Measurements from ENCODE around the gene ASB1.

Gene ASB1

DNA sequence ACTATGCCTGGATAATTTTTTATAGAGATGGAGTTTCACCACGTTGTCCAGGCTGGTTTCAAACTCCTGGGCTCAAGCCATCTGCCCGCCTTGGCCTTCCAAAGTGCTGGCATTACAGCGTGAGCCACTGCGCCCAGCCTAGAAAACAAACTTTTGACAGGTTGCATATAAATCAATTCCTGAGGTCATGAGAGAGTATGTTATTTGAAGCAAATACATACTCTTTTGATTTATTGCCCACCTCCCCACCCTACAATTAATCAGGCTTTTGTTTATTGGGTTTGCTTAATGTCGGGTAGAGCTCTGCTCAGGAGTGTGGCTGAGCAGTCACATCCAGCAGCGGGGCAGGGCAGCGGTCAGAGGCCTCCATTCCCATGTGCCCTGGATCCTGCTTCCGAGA is 37.9 kb upstream of the ASB1 start:
- H3K27me3 ChIP-seq (replicated peaks; ENCODE audit: control insufficient read depth, insufficient read depth, low read length) = no peaks in the 10 kb centered on the region
- TF ChIP-seq, protein P1, sequence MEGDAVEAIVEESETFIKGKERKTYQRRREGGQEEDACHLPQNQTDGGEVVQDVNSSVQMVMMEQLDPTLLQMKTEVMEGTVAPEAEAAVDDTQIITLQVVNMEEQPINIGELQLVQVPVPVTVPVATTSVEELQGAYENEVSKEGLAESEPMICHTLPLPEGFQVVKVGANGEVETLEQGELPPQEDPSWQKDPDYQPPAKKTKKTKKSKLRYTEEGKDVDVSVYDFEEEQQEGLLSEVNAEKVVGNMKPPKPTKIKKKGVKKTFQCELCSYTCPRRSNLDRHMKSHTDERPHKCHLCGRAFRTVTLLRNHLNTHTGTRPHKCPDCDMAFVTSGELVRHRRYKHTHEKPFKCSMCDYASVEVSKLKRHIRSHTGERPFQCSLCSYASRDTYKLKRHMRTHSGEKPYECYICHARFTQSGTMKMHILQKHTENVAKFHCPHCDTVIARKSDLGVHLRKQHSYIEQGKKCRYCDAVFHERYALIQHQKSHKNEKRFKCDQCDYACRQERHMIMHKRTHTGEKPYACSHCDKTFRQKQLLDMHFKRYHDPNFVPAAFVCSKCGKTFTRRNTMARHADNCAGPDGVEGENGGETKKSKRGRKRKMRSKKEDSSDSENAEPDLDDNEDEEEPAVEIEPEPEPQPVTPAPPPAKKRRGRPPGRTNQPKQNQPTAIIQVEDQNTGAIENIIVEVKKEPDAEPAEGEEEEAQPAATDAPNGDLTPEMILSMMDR (IDR thresholded peaks at IDR 0.05; ENCODE audit: insufficient read depth, low read length, poor library complexity, severe bottlenecking) = no peak
- no peaks in the 10 kb centered on the region for H3K36me3 ChIP-seq (ENCODE audit: control insufficient read depth, insufficient read depth, low read length)
- no peak overlapping the region for H3K4me3 ChIP-seq (replicated peaks; ENCODE audit: low read depth, low read length)
- no peak for DNase-seq (ENCODE audit: extremely low read depth, insufficient read length)

DNA sequence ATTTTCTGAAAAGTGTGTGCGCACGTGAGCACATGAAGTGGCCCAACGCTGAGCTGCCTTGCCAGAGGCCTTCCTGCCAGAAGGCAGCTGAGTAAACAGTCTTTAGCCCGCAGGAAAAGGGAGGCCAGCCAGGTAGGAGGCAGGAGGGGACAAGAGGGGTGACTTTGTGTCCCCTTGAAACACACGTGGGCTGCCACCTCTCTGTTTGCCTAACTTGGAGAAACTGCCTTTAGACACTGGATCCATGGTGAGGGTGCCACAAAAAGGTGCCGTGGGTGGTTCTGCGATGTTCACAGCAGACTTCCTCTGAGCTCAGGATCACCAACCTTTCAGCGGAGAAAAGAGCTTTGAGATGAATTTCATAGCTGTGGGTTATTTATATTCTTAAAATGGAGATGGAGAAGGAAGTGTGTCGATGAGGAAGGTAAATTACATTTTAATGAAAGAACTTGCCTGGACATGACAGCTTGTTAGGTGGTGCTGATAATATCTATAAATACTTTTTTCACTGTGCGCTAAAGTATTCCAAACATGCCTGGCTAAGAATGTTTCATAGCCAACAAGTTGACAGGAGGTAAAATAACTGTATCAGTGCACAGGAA is 36.6 kb upstream of the ASB1 start:
- no peak for DNase-seq (ENCODE audit: extremely low read depth, insufficient read length)
- no peaks in the 10 kb centered on the region for H3K36me3 ChIP-seq (ENCODE audit: control insufficient read depth, insufficient read depth, low read length)

DNA sequence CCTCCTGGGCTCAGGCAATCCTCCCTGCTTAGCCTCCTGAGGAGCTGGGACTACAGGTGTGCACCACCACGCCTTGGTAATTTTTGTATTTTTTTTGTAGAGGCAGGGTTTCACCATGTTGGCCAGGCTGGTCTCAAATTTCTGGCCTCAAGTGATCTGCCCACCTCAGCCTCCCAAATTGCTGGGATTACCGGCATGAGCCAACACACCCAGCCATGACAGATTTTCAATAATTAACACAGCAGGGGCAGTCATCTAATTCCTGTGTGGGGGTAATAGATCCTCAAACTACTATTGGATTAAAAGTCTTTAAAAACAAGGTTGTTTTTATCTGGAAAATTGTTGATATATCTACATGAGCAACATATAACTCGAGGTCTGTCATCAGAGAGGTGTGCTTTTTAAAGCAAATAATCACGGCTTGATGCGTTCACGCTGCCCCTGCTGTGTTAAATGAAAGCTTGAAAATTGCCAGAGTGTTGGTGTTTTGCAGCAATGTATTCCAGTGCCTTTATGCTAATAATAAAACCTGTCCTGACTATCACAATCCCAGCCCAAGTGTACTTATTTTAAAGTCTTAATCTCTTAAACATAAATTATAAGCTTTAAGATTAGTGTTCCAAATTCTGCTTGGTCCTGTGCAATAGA is 35.6 kb upstream of the ASB1 start:
- no peak overlapping the region for H3K4me3 ChIP-seq (replicated peaks; ENCODE audit: low read depth, low read length)
- no peaks in the 10 kb centered on the region for H3K27me3 ChIP-seq (replicated peaks; ENCODE audit: control insufficient read depth, insufficient read depth, low read length)
- H3K36me3 ChIP-seq (ENCODE audit: control insufficient read depth, insufficient read depth, low read length) = no peaks in the 10 kb centered on the region
- TF ChIP-seq, protein P1 (IDR thresholded peaks at IDR 0.05; ENCODE audit: insufficient read depth, low read length, poor library complexity, severe bottlenecking) = no peak
- DNase-seq (ENCODE audit: extremely low read depth, insufficient read length) = no peak

More for the DNA sequence above, 36.6 kb upstream of the ASB1 start:
- Histone ChIP-seq H3K27me3 (replicated peaks; ENCODE audit: control insufficient read depth, insufficient read depth, low read length) (no peaks in the 10 kb centered on the region), H3K4me3 (replicated peaks; ENCODE audit: low read depth, low read length) (no peak overlapping the region)
- TF ChIP-seq, protein P1 (IDR thresholded peaks at IDR 0.05; ENCODE audit: insufficient read depth, low read length, poor library complexity, severe bottlenecking) = no peak

DNA sequence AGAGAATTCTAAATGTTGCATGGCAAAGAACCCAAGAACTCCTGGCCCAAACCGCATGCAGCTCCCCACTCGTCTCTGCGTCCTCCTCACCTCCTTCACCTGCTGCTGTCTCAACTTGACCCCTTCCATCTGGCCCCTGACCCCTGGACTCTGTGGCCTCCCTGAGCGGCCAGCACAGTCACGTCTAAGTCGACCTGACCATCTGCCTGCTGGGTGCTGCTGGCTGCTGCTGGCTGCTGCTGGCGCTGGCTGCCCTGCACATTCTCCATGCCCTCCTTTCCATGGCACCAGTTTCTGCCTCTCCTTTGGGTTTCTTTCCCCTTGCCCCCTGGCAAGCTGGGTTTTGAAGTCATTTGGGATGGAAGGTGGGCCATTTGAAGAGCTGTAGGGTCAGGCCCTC is 30.1 kb upstream of the ASB1 start:
- no peak overlapping the region for H3K4me3 ChIP-seq (replicated peaks; ENCODE audit: low read depth, low read length)
- H3K27me3 ChIP-seq (replicated peaks; ENCODE audit: control insufficient read depth, insufficient read depth, low read length) = no peaks in the 10 kb centered on the region
- DNase-seq (ENCODE audit: extremely low read depth, insufficient read length) = no peak
- no peaks in the 10 kb centered on the region; the same call in 1 of the 2 replicates for H3K36me3 ChIP-seq (ENCODE audit: control insufficient read depth, insufficient read depth, low read length)
- TF ChIP-seq, protein P1 (IDR thresholded peaks at IDR 0.05; ENCODE audit: insufficient read depth, low read length, poor library complexity, severe bottlenecking) = no peak

DNA sequence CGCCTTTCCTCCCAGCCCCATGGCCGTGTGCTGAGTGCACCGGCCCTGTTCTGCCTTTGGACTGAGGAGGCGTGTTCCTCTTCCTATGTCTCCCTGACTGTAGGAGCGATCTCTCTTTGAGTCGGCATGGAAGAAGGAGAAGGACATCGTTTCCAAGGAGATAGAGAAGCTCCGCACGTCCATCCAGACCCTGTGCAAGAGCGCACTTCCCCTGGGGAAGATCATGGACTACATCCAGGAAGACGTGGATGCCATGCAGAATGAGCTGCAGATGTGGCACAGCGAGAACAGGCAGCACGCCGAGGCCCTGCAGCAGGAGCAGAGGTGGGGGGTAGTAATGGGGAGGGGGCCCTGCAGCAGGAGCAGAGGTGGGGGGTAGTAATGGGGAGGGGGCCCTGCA is 29.4 kb upstream of the ASB1 start:
- no peak for DNase-seq (ENCODE audit: extremely low read depth, insufficient read length)
- no peaks in the 10 kb centered on the region for H3K27me3 ChIP-seq (replicated peaks; ENCODE audit: control insufficient read depth, insufficient read depth, low read length)

More for the DNA sequence above, 29.4 kb upstream of the ASB1 start:
- H3K36me3 ChIP-seq (ENCODE audit: control insufficient read depth, insufficient read depth, low read length) = no peaks in the 10 kb centered on the region; the same call in 1 of the 2 replicates
- TF ChIP-seq, protein P1 (IDR thresholded peaks at IDR 0.05; ENCODE audit: insufficient read depth, low read length, poor library complexity, severe bottlenecking) = no peak
- H3K4me3 ChIP-seq (replicated peaks; ENCODE audit: low read depth, low read length) = no peak overlapping the region
